MCF 10A (cell line): ENCODE measurements around the gene NAP1L5. TPM values are rescaled to one million over a fixed set of nuclear protein-coding genes. Genes with fewer than 3 reads are reported as not detected.

ENCODE experiments used
- BruUV-seq: library from RNA; stranded (reverse); fragments of 400-500 nt; replicated peaks from 2 replicates; lab custom pipeline; 2021; lab: Mats Ljungman, UMichigan
- CTCF ChIA-PET: fragments of 300-600 bp; sonication (Branson Sonifier 250); formaldehyde crosslinking; extraction: SDS; loops from one replicate; lab custom pipeline; 2021; ENCODE audit warnings: antibody characterized with exemption, inconsistent platforms; lab: Yijun Ruan, JAX
- POLR2A ChIA-PET: fragments of 300-600, 350-650 bp; sonication (Branson Sonifier 250); formaldehyde crosslinking; extraction: SDS; loops from one replicate; lab custom pipeline; 2020; ENCODE audit warnings: antibody characterized with exemption, inconsistent platforms; lab: Yijun Ruan, JAX
- DNase-seq: peaks from one replicate; pipeline ENCODE4 v3.0.0-alpha.2; 2018; ENCODE audit not compliant: unreplicated experiment
- H3K27ac Mint-ChIP-seq: one replicate; pipeline ENCODE4 v1.8.0; 2022; ENCODE audit warnings: mild to moderate bottlenecking, low read depth, mixed read lengths; ENCODE audit not compliant: unreplicated experiment
- H3K27me3 Mint-ChIP-seq: one replicate; pipeline ENCODE4 v1.8.0; 2022; ENCODE audit warnings: mixed read lengths; ENCODE audit not compliant: insufficient read depth, unreplicated experiment
- H3K36me3 Mint-ChIP-seq: one replicate; pipeline ENCODE4 v1.8.0; 2022; ENCODE audit warnings: mild to moderate bottlenecking, moderate library complexity, mixed read lengths; ENCODE audit not compliant: insufficient read depth, unreplicated experiment
- H3K4me1 Mint-ChIP-seq: one replicate; pipeline ENCODE4 v1.8.0; 2022; ENCODE audit warnings: mixed read lengths; ENCODE audit not compliant: insufficient read depth, unreplicated experiment
- H3K4me3 Mint-ChIP-seq: one replicate; pipeline ENCODE4 v1.8.0; 2022; ENCODE audit warnings: mild to moderate bottlenecking, moderate library complexity, mixed read lengths; ENCODE audit not compliant: unreplicated experiment
- H3K9me3 Mint-ChIP-seq: one replicate; pipeline ENCODE4 v1.8.0; 2022; ENCODE audit warnings: mixed read lengths; ENCODE audit not compliant: unreplicated experiment
- intact Hi-C: fragments of 100-400 bp; cut with micrococcal nuclease; formaldehyde crosslinking; loops from 2 replicates; pipeline ENCODE4 v1.14.1; 2022
- total RNA-seq: library from RNA; stranded (reverse); gene quantifications from 2 replicates; pipeline ENCODE4 v1.2.3, GENCODE V29; 2022
- TF ChIP-seq, protein P1 (sequence below): fragments of 200-600 bp; IDR thresholded peaks from one replicate; pipeline ENCODE4 v1.8.0; 2022; ENCODE audit warnings: antibody characterized with exemption, mild to moderate bottlenecking; ENCODE audit not compliant: unreplicated experiment

Gene NAP1L5
- total RNA-seq, 1 experiment from 2014 or later: 0.30 TPM

GRCh38 chr4:88649716-88650115 lies 47.9 kb downstream of the NAP1L5 start:
- no peaks in the 10 kb centered on the region for H3K27me3 Mint-ChIP-seq
- no TSS peak for BruUV-seq
- H3K27ac Mint-ChIP-seq: no peak overlapping the region
- ChIA-PET CTCF (interaction anchor here (2.1 to 4.8 kb wide), 2 partner anchors 10 to 110 kb away, joined by 7 to 27 read pairs; no protein-coding TSS in a partner anchor), POLR2A (interaction anchor here (0.6 to 1.2 kb wide), 3 partner anchors 9 to 26 kb away, joined by 3 read pairs; no protein-coding TSS in a partner anchor)
- H3K9me3 Mint-ChIP-seq: no peaks in the 10 kb centered on the region
- H3K36me3 Mint-ChIP-seq: peaks cover 10% of the 10 kb centered on the region
- peaks cover 20% of the 10 kb centered on the region for H3K4me1 Mint-ChIP-seq
- no peak overlapping the region for H3K4me3 Mint-ChIP-seq
- intact Hi-C loops: no loop called here
- TF ChIP-seq, protein P1, sequence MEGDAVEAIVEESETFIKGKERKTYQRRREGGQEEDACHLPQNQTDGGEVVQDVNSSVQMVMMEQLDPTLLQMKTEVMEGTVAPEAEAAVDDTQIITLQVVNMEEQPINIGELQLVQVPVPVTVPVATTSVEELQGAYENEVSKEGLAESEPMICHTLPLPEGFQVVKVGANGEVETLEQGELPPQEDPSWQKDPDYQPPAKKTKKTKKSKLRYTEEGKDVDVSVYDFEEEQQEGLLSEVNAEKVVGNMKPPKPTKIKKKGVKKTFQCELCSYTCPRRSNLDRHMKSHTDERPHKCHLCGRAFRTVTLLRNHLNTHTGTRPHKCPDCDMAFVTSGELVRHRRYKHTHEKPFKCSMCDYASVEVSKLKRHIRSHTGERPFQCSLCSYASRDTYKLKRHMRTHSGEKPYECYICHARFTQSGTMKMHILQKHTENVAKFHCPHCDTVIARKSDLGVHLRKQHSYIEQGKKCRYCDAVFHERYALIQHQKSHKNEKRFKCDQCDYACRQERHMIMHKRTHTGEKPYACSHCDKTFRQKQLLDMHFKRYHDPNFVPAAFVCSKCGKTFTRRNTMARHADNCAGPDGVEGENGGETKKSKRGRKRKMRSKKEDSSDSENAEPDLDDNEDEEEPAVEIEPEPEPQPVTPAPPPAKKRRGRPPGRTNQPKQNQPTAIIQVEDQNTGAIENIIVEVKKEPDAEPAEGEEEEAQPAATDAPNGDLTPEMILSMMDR: no peak
- DNase-seq: no peak

DNA sequence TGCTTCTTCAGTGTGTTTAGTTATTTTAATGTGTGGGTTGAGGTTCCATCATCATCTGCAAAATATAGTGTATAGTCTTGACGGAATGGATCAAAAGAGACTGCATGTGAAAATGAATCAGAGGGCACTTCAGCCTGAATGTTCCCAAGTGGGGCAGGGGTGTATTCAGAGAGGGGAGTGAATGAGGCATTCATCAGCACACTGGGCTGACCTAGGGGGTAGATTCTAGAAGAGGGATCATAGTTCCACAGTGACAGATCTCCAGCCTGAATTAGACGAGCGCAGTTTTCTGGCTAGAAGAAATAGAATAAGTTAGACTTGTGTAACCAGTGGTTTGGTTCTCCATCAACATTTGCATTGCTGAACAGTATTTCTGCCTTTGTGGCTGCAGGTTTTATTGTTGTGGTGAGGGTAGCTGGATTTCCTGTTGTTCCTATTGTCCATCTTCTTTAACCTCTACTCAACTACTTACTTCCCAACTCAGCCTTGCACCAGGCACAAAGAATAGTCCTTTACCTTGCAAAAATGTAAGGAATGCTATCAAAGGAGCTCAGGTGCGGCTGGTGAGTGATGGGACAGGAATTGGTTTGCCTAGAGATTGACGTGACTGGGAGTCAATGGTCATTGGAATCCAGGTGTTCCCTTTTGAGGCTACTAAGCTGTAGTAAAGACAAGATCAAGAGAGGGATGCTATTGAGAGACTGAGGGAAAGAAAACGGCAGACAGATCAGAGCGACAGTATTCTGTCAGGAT lies 50.9 kb downstream of the NAP1L5 start:
- Mint-ChIP-seq H3K27me3 (no peaks in the 10 kb centered on the region), H3K9me3 (no peaks in the 10 kb centered on the region), H3K27ac (no peak overlapping the region), H3K4me1 (peaks cover 20% of the 10 kb centered on the region), H3K4me3 (no peak overlapping the region), H3K36me3 (peaks cover 9% of the 10 kb centered on the region)
- no TSS peak for BruUV-seq
- TF ChIP-seq, protein P1: no peak
- no peak for DNase-seq
- intact Hi-C loops: no loop called here
- POLR2A ChIA-PET: no interaction called here
- CTCF ChIA-PET: interaction anchor here (0.5 to 1.8 kb wide), 3 partner anchors 18 to 1238 kb away, joined by 3 to 9 read pairs (median 5); no protein-coding TSS in a partner anchor

- TF ChIP-seq, protein P1: no peak
- POLR2A ChIA-PET: interaction anchor here (0.5 kb wide), 1 partner anchor 18 kb away, joined by 3 read pairs; no protein-coding TSS in a partner anchor
- Mint-ChIP-seq H3K4me3 (no peak overlapping the region), H3K27ac (no peak overlapping the region), H3K36me3 (peaks cover 9% of the 10 kb centered on the region), H3K27me3 (no peaks in the 10 kb centered on the region), H3K4me1 (peaks cover 20% of the 10 kb centered on the region), H3K9me3 (no peaks in the 10 kb centered on the region)
- CTCF ChIA-PET: interaction anchor here (0.6 to 1.8 kb wide), 3 partner anchors 16 to 106 kb away, joined by 3 to 9 read pairs (median 4); no protein-coding TSS in a partner anchor
- BruUV-seq: no TSS peak
- intact Hi-C loops: no loop called here
- DNase-seq: no peak
Observed at GRCh38 chr4:88645994-88646393, 51.6 kb downstream of the NAP1L5 start.

Other genes starting within 250 kb of the NAP1L5 start
- 0.54 and 0.63 TPM in 2 replicates for gene HERC5, start 240.7 kb downstream of the NAP1L5 start, total RNA-seq
- 80.9 and 82.5 TPM in 2 replicates for gene PYURF, start 174.1 kb downstream of the NAP1L5 start, total RNA-seq
- 34.9 and 64.0 TPM in 2 replicates for gene HERC3, start 105.3 kb downstream of the NAP1L5 start, total RNA-seq